GM21576 (cell line): ENCODE data around the gene C1orf87.
"Not testable (repeated sequence)": the region's sequence is repeated elsewhere in the genome, so short reads cannot be mapped to it uniquely, and the experiment has no call there.

Experiments
- ATAC-seq: cut with Tn5 transposase; IDR thresholded peaks from one replicate; pipeline ENCODE4 v1.9.1; 2021; ENCODE audit warnings: mild to moderate bottlenecking, moderate library complexity; ENCODE audit not compliant: unreplicated experiment

The C1orf87 gene

DNA sequence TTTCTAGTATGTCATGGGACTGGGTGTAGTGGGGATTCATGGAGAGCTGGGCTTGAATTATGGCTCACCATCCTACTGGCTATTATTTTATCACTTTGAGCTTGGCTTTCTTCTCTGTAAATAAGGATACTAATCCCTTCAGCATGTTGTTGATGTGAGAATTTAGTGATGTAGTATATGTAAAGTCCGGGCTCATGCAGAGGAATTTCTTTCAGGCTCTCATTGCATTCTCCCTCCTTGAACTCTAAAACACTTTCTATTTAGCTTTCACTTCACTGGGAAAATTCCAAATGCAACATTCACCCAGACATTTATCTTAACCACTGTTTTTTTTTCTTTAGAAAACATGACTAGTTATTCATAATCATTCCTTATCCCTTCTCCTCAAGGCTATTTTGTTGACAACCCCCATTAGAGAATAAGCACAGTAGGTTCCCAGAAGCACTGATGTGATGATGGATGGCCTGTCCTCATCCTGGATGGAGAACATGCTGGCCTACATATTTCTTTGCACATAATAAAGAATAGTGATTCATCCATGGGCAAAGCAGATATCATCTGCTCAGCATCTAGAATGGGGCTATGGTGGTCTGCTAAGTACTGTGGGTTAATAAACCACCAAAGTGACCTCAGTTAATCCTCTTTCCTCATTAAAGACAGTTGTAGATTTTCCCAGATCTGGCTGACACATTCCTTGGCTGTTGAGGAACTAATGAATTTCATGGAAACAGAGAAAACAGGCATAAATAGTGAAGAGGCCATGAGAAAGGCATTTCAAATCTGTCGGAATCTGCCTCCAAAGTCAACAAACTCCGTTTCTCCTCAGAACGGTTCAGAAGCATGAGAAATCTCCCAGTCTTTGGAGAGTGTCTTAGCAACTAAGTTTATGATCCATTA lies 79.0 kb downstream of the C1orf87 start:
- no peak for ATAC-seq

DNA sequence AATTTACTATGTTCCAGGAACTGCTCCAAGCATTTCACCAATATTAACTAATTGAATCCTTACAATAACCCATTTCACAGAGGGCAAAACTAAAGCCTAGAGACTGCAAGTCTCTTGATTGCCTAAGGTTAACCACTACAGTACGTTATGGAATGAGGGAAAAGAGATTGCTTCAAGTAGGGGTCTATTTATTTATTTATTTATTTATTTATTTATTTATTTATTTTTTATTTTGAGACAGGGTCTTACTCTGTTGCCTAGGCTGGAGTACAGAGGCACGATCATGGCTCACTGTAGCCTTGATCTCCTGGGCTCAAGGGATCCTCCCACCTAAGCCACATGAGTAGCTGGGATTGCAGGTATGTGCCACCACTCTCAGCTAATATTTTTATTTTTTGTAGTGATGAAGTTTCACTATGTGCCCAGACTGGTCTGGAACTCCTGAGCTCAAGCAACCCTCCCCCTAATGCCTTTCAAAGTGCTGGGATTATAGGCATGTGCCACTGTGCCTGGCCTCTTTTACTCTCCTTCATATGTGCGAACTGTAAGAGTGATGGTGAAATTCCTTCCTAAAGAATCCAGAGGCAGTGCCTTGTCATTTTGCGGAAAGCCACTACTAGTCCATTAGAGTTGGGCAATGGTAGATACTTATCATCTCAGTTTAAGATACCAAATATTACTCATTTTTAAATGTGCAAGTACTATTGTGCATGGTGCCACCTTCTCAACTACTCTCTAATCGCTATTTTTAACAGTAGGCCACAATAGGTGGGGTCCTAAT lies 81.3 kb downstream of the C1orf87 start:
- no peak for ATAC-seq

GRCh38 chr1:59990470-59990869 lies 83.1 kb downstream of the C1orf87 start:
- no peak for ATAC-seq

DNA sequence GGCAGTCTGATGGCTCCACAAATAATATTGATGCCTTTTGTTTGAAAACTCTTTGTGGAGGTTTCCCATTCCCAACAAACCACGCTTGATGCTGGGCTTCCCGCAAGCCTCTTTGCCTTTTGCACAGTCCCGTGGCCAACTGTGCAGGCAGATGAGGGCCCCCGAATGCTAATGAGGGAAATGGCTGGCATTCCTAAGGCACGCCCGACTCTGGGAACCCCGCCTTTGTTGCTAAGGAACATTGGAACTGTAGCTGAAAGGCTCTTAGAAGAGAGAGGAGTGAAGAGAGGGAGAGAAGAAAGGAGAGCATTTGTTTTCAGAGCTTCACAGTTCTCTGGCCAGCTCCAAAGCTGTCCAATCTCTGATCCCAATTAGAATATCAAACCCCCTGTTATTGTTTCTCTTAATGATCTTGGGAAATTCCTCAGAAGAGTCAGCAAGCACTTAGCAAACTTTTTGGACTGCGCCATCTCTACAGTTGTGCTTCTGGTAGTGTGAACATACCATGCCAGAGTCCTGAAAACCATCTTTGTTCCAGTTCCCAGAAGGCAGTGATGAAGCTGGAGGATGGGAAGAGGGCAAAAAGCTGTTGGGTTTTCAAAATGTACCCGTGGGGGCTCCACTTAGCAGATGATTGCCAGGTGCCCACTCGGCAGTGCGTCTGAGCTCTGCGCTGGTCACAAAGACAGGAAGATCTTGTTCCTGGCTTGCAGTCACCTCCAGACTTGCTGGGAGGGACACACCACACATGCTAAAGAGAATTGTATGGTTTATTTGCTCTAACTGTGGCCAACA lies 86.9 kb downstream of the C1orf87 start:
- no peak for ATAC-seq

DNA sequence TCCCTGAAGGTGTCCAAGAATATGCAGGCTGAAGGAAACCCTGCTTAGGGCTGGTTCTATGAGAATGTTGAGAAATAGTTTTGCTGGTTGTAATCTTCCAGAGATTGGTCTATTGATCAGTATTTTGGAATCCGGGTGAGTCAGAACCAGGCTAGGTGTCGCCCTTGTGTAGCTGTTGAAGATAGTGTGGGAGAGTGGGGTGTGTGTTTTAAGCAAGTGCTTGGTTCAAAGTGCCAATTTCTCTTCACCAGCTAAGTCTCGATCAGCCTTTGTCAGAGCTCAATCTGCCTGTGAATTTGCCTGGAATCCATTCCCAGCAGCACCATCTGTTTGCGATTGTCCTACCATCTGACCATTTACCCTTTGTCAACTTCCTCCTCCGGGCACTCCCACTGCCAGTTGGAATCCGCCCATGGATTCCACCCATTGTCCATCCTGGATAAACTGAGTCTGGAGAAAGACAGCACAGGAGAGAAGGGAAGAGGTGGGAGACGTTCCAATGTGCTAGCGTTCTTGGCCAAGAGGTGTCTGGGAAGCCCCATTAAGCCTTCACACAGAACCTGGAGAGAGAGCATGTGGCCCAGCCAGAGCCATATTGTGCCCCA lies 87.6 kb downstream of the C1orf87 start:
- no peak for ATAC-seq

GRCh38 chr1:59979666-59980065 lies 93.9 kb downstream of the C1orf87 start:
- no peak for ATAC-seq

DNA sequence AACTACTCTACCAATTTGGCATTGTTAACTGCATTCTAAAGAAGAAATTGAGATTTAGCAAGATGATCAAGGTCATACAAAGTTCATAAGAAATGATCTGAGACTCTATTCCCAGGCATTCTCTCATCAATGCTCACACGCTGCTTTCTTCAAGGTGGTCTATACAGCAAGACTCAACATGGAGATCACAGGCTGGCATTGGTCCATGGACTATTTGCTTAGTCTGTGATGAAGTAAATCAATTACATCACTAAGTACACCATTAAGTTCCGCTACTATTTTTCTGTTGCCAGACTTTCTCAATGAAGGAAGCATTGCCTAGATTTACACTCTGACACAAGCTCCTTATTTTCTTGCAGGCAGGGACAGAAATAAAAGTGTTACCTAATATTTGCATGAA lies 95.1 kb downstream of the C1orf87 start:
- no peak for ATAC-seq

DNA sequence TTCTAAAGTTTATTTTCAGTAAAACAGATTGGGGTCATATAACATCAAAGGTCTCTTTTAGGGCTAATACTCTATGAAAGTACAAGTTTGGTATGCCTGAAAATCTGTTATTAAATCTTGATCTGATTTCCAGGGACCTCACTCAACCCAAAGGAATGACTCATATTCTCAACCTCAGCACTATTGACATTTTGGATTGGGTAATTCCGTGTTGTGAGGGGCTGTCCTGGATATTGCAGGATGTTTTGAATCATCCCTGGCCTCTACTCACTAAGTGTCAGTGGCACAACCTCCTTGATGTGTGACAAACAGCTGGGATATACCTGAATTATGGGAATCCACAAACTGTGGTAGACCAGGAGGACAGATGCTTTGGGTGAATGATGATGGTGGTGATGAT lies 95.5 kb downstream of the C1orf87 start:
- ATAC-seq: no peak

DNA sequence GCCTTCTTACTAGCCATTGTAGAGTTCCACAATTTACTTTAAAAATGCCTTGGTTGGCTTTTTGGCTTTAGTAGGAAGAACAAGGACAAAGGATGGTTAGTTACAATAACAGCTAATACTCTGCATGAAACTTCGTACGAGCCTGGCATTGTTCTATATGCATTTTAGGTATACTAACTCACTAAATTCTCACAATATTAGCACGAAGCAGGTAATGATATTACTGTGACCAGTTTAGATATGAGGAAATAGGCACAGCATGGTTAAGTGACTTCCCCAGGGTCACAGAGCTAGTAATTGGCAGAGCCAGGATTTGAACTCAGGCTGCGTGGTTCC lies 96.5 kb downstream of the C1orf87 start:
- ATAC-seq: no peak

GRCh38 chr1:59976194-59977074 lies 97.1 kb downstream of the C1orf87 start:
- peak; percentile 76 for ATAC-seq

- ATAC-seq: no peak
These were observed 99.9 kb downstream of the C1orf87 start for GRCh38 chr1:59973719-59974118.

GRCh38 chr1:59972216-59972927 lies 101.2 kb downstream of the C1orf87 start:
- no peak for ATAC-seq

- ATAC-seq: peak; percentile 85
These were observed 102.1 kb downstream of the C1orf87 start for GRCh38 chr1:59971464-59971911.

- ATAC-seq: not testable (repeated sequence)
These were observed 103.9 kb downstream of the C1orf87 start for GRCh38 chr1:59969542-59970175.

DNA sequence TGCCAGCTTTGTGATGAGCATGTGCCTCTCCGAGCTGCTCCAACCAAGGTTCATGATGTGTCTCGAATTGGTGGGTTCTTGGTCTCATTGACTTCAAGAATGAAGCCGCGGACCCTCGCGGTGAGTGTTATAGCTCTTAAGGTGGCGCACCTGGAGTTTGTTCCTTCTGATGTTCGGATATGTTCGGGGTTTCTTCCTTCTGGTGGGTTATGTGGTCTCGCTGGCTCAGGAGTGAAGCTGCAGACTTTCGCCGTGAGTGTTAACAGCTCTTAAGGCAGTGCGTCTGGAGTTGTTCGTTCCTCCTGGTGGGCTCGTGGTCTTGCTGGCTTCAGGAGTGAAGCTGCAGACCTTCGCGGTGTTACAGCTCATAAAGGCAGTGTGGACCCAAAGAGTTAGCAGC lies 104.8 kb downstream of the C1orf87 start:
- ATAC-seq: not testable (repeated sequence)

GRCh38 chr1:59967780-59968179 lies 105.8 kb downstream of the C1orf87 start:
- ATAC-seq: no peak

- no peak for ATAC-seq
These were observed 106.4 kb downstream of the C1orf87 start for GRCh38 chr1:59967141-59967697.

DNA sequence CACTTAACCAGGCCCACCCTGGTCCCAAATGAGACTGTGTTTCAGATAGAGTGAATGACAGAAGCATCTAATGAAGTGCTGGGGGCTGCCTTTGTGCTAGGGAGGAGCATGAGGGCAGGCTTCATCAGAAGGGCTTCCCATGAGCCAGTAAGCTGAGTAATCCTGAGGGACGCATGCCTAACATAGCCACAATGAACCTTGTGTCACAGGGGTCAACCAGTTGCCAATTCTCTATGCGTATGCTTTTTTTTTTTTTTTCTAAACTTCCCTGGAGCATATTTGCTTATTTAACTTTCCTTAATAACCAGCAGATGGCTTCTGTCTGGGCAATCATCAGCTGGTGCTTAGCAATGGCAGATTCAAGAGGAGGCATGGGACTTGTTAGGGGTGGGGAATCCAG lies 121.5 kb downstream of the C1orf87 start:
- no peak for ATAC-seq
